T-helper 1 cell treated with Interleukin-12 subunit alpha and Interleukin-12 subunit beta and Interleukin-4 antibody, amounts not matched to agents 30 μg/mL and 1 μg/mL, for 36 hours (primary cell): ENCODE data around the gene OR2AT4.
"Not testable (repeated sequence)": the region's sequence is repeated elsewhere in the genome, so short reads cannot be mapped to it uniquely, and the experiment has no call there.

ENCODE experiments used
- H3K27ac Mint-ChIP-seq: one replicate; pipeline ENCODE4 v1.8.0; 2021; ENCODE audit warnings: mild to moderate bottlenecking, mixed read lengths
- H3K27me3 Mint-ChIP-seq: one replicate; pipeline ENCODE4 v1.8.0; 2021; ENCODE audit warnings: low read depth, mixed read lengths
- H3K36me3 Mint-ChIP-seq: one replicate; pipeline ENCODE4 v1.8.0; 2021; ENCODE audit warnings: low read depth, mixed read lengths
- H3K4me1 Mint-ChIP-seq: one replicate; pipeline ENCODE4 v1.8.0; 2021; ENCODE audit warnings: low read depth, mixed read lengths
- H3K4me3 Mint-ChIP-seq: one replicate; pipeline ENCODE4 v1.8.0; 2021; ENCODE audit warnings: mild to moderate bottlenecking, moderate library complexity, mixed read lengths
- H3K9me3 Mint-ChIP-seq: one replicate; pipeline ENCODE4 v1.8.0; 2021; ENCODE audit warnings: mixed read lengths

The OR2AT4 gene

DNA sequence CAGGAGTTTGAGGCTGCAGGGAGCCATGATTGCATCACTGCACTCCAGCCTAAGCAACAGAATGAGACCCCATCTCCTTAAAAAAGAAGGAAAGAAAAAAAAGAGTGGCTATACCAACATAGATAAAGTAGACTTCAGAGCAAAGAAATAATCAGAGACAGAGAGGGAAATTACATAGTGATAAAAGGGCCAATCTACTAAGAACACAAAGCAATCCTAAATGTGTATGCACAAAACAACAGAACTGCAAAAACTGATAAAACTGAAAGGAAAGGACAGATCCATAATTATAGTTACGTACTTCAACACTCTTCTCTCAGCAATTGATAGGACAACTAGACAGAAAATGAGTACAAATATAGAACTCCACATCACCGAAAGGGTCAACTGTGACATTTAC lies 17.8 kb upstream of the OR2AT4 start:
- H3K4me1 Mint-ChIP-seq, result no peaks in the 10 kb centered on the region

GRCh38 chr11:75113030-75113429 lies 16.4 kb upstream of the OR2AT4 start:
- Mint-ChIP-seq H3K36me3 (no peaks in the 10 kb centered on the region), H3K27me3 (peaks cover 16% of the 10 kb centered on the region), H3K27ac (no peak overlapping the region), H3K4me3 (no peak overlapping the region), H3K4me1 (no peaks in the 10 kb centered on the region), H3K9me3 (peaks cover 4% of the 10 kb centered on the region)

More for the DNA sequence above, 17.8 kb upstream of the OR2AT4 start:
- peaks cover 4% of the 10 kb centered on the region for H3K9me3 Mint-ChIP-seq
- no peak overlapping the region for H3K27ac Mint-ChIP-seq
- no peaks in the 10 kb centered on the region for H3K36me3 Mint-ChIP-seq
- peaks cover 11% of the 10 kb centered on the region for H3K27me3 Mint-ChIP-seq
- no peak overlapping the region for H3K4me3 Mint-ChIP-seq

DNA sequence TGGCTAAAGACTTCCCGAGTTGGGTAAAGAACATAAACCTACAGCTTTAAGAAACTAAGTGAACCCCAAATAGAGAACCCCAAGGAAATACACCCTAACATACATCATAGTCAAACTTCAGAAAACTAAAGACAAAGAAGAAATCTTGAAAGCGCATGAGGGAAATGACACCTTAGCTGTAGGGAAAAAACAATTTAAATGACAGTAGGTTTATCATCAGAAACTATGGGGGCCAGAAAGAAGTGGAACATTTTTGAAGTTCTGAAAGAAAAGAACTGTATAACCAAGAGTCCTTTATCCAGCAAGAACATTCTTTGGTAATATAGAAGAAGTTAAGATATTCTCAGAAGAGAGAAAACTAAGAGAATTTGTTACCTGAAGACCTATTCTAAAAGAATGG lies 15.5 kb upstream of the OR2AT4 start:
- Mint-ChIP-seq H3K36me3 (no peaks in the 10 kb centered on the region), H3K4me1 (no peaks in the 10 kb centered on the region), H3K27me3 (peaks cover 16% of the 10 kb centered on the region), H3K4me3 (no peak overlapping the region), H3K9me3 (peaks cover 4% of the 10 kb centered on the region), H3K27ac (no peak overlapping the region)

DNA sequence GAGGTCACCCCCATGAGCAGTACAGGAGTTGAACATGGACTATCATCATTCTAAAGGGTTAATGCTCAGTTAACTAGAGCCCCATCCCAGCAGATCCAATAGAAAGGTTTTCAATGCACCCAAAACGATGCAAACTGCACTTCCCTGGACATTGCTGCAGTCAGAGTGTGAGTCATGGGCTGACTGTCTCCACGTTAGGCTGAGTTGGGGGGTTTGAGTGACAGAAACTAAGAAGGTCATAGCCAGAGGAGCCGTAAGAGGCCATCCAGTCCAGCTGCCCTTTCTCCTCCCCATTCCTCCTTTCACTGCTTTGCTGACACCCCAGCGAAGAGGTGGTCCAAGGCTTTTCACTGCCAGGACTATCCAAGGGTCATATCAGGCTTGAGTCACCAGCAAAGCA lies 10.5 kb upstream of the OR2AT4 start:
- H3K27ac Mint-ChIP-seq, result no peak overlapping the region
- no peaks in the 10 kb centered on the region for H3K36me3 Mint-ChIP-seq
- peaks cover 7% of the 10 kb centered on the region for H3K9me3 Mint-ChIP-seq
- H3K4me3 Mint-ChIP-seq, result no peak overlapping the region
- H3K27me3 Mint-ChIP-seq, result peaks cover 20% of the 10 kb centered on the region
- peaks cover 8% of the 10 kb centered on the region for H3K4me1 Mint-ChIP-seq

DNA sequence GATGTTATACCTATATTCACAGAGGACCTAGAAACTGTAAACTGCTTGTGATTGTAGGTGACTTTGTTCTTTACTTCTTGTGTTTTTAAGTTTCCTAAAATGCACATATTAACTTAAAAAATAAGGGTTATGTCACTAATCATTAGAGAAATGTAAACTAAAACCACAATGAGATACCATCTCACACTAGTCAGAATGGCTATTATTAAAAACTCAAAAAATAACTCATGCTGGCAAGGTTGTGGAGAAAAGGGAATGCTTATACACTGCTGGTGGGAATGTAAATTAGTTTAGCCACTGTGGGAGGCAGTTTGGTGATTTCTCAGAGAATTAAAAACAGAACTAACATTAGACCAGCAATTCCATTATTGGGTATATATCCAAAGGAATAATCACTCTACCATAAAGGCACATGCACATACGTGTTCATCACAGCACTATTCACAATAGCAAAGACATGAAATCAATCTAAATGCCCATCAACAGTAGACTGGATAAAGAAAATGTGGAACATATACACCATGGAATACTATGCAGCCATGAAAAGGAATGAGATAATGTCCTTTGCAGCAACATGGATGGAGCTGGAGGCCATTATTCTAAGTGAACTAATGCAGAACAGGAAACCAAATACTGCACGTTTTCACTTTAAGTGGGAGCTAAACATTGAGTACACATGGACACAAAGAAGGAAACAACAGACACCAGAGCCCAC lies 9.4 kb upstream of the OR2AT4 start:
- not testable (repeated sequence) for H3K9me3 Mint-ChIP-seq, H3K4me3 Mint-ChIP-seq, H3K4me1 Mint-ChIP-seq, H3K36me3 Mint-ChIP-seq, H3K27ac Mint-ChIP-seq
- peaks cover 23% of the 10 kb centered on the region for H3K27me3 Mint-ChIP-seq

- H3K4me1 Mint-ChIP-seq, result peaks cover 11% of the 10 kb centered on the region
- peaks cover 7% of the 10 kb centered on the region for H3K9me3 Mint-ChIP-seq
- H3K27ac Mint-ChIP-seq, result no peak overlapping the region
- no peak overlapping the region for H3K4me3 Mint-ChIP-seq
- no peaks in the 10 kb centered on the region for H3K36me3 Mint-ChIP-seq
- H3K27me3 Mint-ChIP-seq, result peaks cover 23% of the 10 kb centered on the region
Measured at GRCh38 chr11:75105462-75105925, 8.8 kb upstream of the OR2AT4 start.

DNA sequence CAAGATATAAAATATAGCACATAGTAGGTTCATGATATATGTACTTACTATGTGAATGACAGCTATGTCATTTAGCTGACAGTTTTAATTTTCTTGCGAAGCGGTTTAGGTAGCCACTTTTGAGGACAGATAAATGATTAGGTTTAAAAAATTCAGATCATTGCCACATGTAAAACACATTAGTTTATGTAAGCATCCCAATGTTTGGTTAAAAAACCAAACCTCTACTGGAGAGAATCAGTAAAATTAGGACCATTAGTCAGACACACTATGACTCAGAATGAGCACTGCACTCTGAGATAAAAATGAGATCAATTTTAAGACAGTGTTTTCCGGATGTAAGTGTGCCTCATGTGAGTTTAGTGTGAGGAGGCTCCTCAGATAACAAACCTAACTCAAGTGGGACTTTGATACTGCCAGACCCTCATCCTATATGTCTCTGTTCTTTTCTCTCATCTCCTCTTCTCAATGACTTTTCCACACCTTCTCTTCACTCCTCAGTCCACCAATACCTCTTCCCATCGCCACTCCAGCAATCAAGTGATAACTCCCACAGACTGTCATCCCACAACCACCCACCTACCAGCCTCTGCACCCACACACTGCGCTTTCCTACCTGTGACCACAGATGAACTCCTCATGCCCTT lies 6.8 kb upstream of the OR2AT4 start:
- peaks cover 19% of the 10 kb centered on the region for H3K27me3 Mint-ChIP-seq
- peaks cover 12% of the 10 kb centered on the region for H3K4me1 Mint-ChIP-seq
- no peak overlapping the region for H3K27ac Mint-ChIP-seq
- no peak overlapping the region for H3K4me3 Mint-ChIP-seq
- H3K9me3 Mint-ChIP-seq, result peaks cover 7% of the 10 kb centered on the region
- no peaks in the 10 kb centered on the region for H3K36me3 Mint-ChIP-seq

GRCh38 chr11:75101424-75102128 lies 4.9 kb upstream of the OR2AT4 start:
- H3K36me3 Mint-ChIP-seq, result no peaks in the 10 kb centered on the region
- H3K4me3 Mint-ChIP-seq, result no peak overlapping the region

DNA sequence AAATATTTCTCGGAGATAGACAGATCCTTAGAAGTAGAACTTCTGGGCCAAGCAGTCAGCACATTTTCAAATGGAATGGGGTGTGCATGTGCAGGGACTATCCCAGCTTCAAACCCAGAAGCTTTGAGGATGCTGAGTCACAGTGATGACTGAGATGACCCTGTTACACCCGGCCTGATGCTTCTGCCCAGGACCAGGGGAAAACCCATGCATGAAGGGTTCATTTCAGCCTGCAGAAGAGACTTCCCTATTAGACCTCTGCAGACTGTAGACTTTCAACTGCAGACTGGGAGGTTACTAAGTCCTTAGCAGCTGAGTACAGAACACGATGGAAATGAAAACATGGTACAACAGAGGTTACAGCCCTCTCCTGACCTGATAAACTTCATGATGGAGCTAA lies 3.6 kb upstream of the OR2AT4 start:
- Mint-ChIP-seq H3K9me3 (no peaks in the 10 kb centered on the region), H3K4me3 (no peak overlapping the region), H3K27me3 (peaks cover 26% of the 10 kb centered on the region), H3K27ac (no peak overlapping the region), H3K4me1 (peaks cover 12% of the 10 kb centered on the region), H3K36me3 (no peaks in the 10 kb centered on the region)

More at GRCh38 chr11:75101424-75102128, 4.9 kb upstream of the OR2AT4 start:
- peaks cover 12% of the 10 kb centered on the region for H3K4me1 Mint-ChIP-seq
- peaks cover 21% of the 10 kb centered on the region for H3K27me3 Mint-ChIP-seq
- H3K27ac Mint-ChIP-seq, result no peak overlapping the region
- peaks cover 7% of the 10 kb centered on the region for H3K9me3 Mint-ChIP-seq

DNA sequence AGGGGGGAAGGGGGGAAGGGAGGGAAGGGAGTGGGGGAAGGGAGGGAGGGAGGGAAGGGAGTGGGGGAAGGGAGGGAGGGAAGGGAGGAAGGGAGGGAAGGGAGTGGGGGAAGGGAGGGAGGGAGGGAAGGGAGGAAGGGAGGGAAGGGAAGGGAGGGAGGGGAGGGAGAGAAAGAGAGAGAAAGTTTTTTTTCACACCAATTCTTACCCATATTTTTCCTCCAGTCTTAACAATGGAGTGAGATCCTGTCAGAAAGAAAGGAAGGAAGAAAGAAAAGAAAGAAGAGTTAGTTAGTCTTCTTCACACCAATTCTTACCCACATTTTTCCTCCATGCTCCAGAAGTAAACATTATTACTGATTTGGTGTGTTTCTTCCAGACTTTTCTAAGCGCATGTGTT lies 3.0 kb upstream of the OR2AT4 start:
- no peaks in the 10 kb centered on the region for H3K36me3 Mint-ChIP-seq
- H3K27ac Mint-ChIP-seq, result no peak overlapping the region
- H3K9me3 Mint-ChIP-seq, result no peaks in the 10 kb centered on the region
- H3K4me1 Mint-ChIP-seq, result peaks cover 12% of the 10 kb centered on the region
- no peak overlapping the region for H3K4me3 Mint-ChIP-seq
- H3K27me3 Mint-ChIP-seq, result peaks cover 29% of the 10 kb centered on the region

DNA sequence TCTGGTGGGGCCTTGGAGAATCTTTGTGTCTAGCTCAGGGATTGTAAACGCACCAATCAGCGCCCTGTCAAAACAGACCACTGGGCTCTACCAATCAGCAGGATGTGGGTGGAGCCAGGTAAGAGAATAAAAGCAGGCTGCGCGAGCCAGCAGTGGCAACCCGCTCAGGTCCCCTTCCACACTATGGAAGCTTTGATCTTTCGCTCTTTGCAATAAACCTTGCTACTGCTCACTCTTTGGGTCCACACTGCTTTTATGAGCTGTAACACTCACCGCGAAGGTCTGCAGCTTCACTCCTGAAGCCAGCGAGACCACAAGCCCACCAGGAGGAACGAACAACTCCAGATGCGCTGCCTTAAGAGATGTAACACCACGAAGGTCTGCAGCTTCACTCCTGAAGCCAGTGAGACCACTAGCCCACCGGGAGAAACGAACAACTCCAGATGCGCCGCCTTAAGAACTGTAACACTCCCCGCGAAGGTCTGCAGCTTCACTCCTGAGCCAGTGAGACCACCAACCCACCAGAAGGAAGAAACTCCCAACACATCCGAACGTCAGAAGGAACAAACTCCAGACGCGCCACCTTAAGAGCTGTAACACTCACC lies 2.3 kb upstream of the OR2AT4 start:
- peaks cover 11% of the 10 kb centered on the region for H3K4me1 Mint-ChIP-seq
- not testable (repeated sequence) for H3K9me3 Mint-ChIP-seq, H3K4me3 Mint-ChIP-seq, H3K36me3 Mint-ChIP-seq, H3K27ac Mint-ChIP-seq
- peaks cover 35% of the 10 kb centered on the region for H3K27me3 Mint-ChIP-seq

DNA sequence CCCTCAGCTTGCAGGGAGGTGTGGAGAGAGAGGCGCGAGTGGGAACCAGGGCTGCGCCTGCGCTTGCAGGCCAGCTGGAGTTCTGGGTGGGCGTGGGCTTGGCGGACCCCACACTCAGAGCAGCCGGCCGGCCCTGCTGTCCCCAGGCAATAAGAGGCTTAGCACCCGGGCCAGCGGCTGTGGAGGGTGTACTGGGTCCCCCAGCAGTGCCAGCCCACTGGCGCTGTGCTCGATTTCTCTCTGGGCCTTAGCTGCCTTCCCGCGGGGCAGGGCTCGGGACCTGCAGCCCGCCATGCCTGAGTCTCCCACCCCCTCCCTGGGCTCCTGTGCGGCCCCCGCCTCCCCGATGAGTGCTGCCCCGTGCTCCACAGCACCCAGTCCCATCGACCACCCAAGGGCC lies 1.5 kb upstream of the OR2AT4 start:
- not testable (repeated sequence) for H3K9me3 Mint-ChIP-seq, H3K4me3 Mint-ChIP-seq, H3K4me1 Mint-ChIP-seq, H3K36me3 Mint-ChIP-seq, H3K27ac Mint-ChIP-seq
- H3K27me3 Mint-ChIP-seq, result peaks cover 30% of the 10 kb centered on the region

DNA sequence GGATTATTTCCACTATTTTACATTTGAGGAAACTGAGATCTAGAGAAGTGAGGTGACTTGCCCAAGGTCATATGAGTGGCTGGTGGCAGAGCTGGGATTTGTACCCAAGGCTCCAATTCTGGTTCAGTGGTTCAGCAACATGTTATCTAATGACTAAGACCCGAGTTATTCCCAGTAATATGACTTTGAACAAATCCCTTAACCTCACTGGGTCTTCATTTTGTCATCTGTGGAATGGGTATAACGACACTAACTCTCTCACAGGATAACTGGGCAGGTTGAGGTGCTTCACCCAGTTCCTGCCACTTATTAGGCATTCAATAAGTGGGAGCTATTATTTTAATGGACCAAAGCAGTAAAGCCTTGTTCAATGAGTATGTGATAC lies 489 bp upstream of the OR2AT4 start:
- H3K4me3 Mint-ChIP-seq, result no peak overlapping the region
- no peaks in the 10 kb centered on the region for H3K9me3 Mint-ChIP-seq
- H3K4me1 Mint-ChIP-seq, result peaks cover 4% of the 10 kb centered on the region
- peaks cover 31% of the 10 kb centered on the region for H3K27me3 Mint-ChIP-seq
- H3K36me3 Mint-ChIP-seq, result no peaks in the 10 kb centered on the region
- H3K27ac Mint-ChIP-seq, result no peak overlapping the region

DNA sequence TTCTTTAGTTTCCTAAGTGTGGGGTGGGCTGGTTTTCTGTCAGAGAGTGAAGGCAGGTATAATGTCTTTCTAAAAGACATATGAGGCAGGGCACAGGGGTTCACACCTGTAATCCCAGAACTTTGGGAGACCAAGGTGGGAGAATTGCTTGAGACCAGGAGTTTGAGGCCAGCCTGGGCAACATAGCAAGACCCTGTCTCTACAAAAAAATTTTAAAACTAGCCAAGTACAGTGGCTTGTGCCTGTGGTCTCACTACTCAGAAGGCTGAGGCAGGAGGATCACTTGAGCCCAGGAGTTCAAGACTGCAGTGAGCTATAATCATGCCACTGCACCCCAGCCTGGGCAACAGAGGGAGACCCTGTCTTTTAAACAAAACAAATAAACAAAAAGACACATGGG lies 2.3 kb downstream of the OR2AT4 start:
- H3K27me3 Mint-ChIP-seq, result peaks cover 33% of the 10 kb centered on the region
- peaks cover 15% of the 10 kb centered on the region for H3K9me3 Mint-ChIP-seq
- not testable (repeated sequence) for H3K27ac Mint-ChIP-seq, H3K4me3 Mint-ChIP-seq, H3K36me3 Mint-ChIP-seq, H3K4me1 Mint-ChIP-seq
